ENCODE results near the gene MYF6.

The MYF6 gene

DNA sequence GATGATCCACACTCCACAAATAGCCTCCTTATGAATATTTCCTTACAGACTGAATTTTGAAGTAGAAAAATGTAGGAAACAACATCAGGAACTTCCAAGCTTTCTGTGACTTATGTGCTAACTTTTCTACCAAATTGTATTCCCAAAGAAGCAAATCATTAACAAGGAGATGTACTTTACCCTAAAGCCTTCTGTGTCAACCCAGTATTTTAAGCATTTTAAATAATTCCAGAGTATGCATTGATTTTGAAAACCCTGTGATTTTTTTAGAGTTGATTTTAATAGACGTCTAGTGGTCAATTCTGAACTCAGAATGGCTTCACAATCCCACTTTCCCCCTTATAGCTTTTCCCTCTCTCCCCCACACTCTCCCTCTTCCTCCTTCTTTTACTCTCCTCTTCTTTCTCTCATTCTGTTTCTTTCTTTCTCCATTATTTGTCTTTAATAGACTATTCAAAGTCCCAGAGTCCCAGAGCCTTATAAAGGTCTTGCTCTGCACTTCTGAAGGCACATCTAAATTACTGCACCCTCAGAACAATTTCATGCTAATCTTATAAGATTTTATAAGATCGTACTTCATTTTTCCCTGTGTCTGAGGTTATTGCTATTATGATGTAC, 10.1 kb upstream of the MYF6 start:
- Mint-ChIP-seq H3K4me1 (ENCODE audit: low read depth) (no peaks in the 10 kb centered on the region), H3K27me3 (ENCODE audit: low read depth) (no peaks in the 10 kb centered on the region), H3K9me3 (no peaks in the 10 kb centered on the region), H3K27ac (no peak overlapping the region), H3K36me3 (ENCODE audit: low read depth) (no peaks in the 10 kb centered on the region), H3K4me3 (no peak overlapping the region)
- no peak for DNase-seq (ENCODE audit: low spot score)

GRCh38 chr12:80698256-80698655, 9.2 kb upstream of the MYF6 start:
- Mint-ChIP-seq H3K4me3 (no peak overlapping the region), H3K9me3 (no peaks in the 10 kb centered on the region), H3K27ac (no peak overlapping the region), H3K4me1 (ENCODE audit: low read depth) (peaks cover 2% of the 10 kb centered on the region), H3K27me3 (ENCODE audit: low read depth) (peaks cover under 1% of the 10 kb centered on the region), H3K36me3 (ENCODE audit: low read depth) (no peaks in the 10 kb centered on the region)
- DNase-seq (ENCODE audit: low spot score), result no peak

- peaks cover 3% of the 10 kb centered on the region for H3K4me1 Mint-ChIP-seq (ENCODE audit: low read depth)
- DNase-seq (ENCODE audit: low spot score), result no peak
- H3K27me3 Mint-ChIP-seq (ENCODE audit: low read depth), result peaks cover 3% of the 10 kb centered on the region
- no peak overlapping the region for H3K4me3 Mint-ChIP-seq
- no peaks in the 10 kb centered on the region for H3K36me3 Mint-ChIP-seq (ENCODE audit: low read depth)
- no peaks in the 10 kb centered on the region for H3K9me3 Mint-ChIP-seq
- no peak overlapping the region for H3K27ac Mint-ChIP-seq
Observed at GRCh38 chr12:80698847-80699542, 8.4 kb upstream of the MYF6 start.

- Mint-ChIP-seq H3K27ac (no peak overlapping the region), H3K4me1 (ENCODE audit: low read depth) (peaks cover 3% of the 10 kb centered on the region), H3K36me3 (ENCODE audit: low read depth) (no peaks in the 10 kb centered on the region), H3K9me3 (no peaks in the 10 kb centered on the region), H3K27me3 (ENCODE audit: low read depth) (peaks cover 3% of the 10 kb centered on the region), H3K4me3 (no peak overlapping the region)
- DNase-seq (ENCODE audit: low spot score), result no peak
Observed at GRCh38 chr12:80700327-80700726, 7.1 kb upstream of the MYF6 start.

- no peak overlapping the region for H3K4me3 Mint-ChIP-seq
- peaks cover 9% of the 10 kb centered on the region for H3K27me3 Mint-ChIP-seq (ENCODE audit: low read depth)
- H3K9me3 Mint-ChIP-seq, result no peaks in the 10 kb centered on the region
- peaks cover 3% of the 10 kb centered on the region for H3K4me1 Mint-ChIP-seq (ENCODE audit: low read depth)
- no peak for DNase-seq (ENCODE audit: low spot score)
- H3K36me3 Mint-ChIP-seq (ENCODE audit: low read depth), result no peaks in the 10 kb centered on the region
- H3K27ac Mint-ChIP-seq, result no peak overlapping the region
Observed at GRCh38 chr12:80701388-80701787, 6.0 kb upstream of the MYF6 start.

DNA sequence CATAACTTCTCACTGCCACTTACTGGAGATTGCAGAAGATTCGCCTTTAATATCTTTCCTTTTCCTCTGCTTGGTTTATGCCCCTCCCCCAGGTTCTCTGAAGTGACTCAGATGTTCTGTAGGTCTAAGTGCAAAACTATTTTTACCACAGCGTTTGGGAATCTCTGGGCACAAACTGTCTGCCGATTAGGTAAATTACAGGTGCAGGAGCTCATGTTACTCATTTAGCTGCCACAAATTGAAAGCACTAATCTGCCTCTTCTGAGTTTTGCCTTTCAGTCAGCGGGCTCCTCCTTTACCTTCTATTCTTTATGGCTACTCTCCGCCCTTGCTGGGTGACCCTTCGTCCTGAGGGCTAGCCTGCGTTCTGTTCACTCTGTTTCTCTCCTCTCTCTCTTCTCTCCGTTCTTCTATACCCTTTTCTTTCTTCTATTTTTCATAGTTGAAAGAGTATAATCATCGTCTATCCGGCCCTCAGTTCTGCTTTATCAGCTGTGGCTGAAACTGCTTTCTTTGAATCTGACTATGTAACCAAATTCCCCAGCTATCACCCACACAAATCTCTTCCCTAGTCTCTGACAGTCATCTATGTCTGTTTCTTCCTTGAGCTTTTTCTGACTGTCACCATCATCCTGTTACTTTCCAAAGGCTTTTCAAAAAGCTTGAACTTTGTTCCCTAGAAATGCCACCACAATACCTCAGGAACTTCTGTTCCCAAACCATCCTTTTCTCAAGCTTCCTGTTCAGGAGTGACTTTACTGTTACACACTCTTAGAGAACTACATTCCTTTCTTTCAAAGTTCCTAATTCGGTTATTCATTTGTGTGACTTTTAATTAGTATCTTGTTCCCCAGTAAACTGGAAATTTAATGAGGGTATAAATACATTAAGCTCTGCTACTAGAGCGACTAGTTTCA, 4.3 kb upstream of the MYF6 start:
- peaks cover 26% of the 10 kb centered on the region for H3K27me3 Mint-ChIP-seq (ENCODE audit: low read depth)
- H3K27ac Mint-ChIP-seq, result no peak overlapping the region
- no peaks in the 10 kb centered on the region for H3K9me3 Mint-ChIP-seq
- peaks cover 3% of the 10 kb centered on the region for H3K4me1 Mint-ChIP-seq (ENCODE audit: low read depth)
- no peak overlapping the region for H3K4me3 Mint-ChIP-seq
- DNase-seq (ENCODE audit: low spot score), result no peak
- H3K36me3 Mint-ChIP-seq (ENCODE audit: low read depth), result no peaks in the 10 kb centered on the region

DNA sequence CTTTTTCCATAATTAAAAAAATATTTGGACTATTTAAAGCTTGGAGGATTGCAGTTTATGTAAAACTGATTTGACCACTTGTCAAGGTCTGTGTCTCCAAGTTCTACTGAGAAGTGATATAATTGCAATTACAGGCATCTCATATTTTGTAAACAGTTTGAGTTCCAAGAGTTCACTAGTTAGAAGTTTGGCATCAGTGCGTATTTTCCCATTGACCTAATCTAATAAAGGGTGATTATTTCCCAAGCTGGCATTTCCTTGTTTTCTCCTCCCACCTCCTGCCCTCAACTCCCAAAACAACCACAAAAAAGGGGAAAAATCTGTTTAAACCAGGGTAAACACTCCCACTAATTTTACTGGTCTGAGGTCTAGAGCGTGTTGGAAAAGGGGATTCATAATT, 3.0 kb upstream of the MYF6 start:
- H3K27me3 Mint-ChIP-seq (ENCODE audit: low read depth), result peaks cover 38% of the 10 kb centered on the region
- H3K4me3 Mint-ChIP-seq, result no peak overlapping the region
- H3K36me3 Mint-ChIP-seq (ENCODE audit: low read depth), result no peaks in the 10 kb centered on the region
- no peaks in the 10 kb centered on the region for H3K9me3 Mint-ChIP-seq
- H3K27ac Mint-ChIP-seq, result no peak overlapping the region
- no peak for DNase-seq (ENCODE audit: low spot score)
- peaks cover 4% of the 10 kb centered on the region for H3K4me1 Mint-ChIP-seq (ENCODE audit: low read depth)

GRCh38 chr12:80707830-80708258, 410 bp downstream of the MYF6 start:
- Mint-ChIP-seq H3K27me3 (ENCODE audit: low read depth) (peaks cover 57% of the 10 kb centered on the region), H3K4me3 (no peak overlapping the region), H3K36me3 (ENCODE audit: low read depth) (no peaks in the 10 kb centered on the region), H3K4me1 (ENCODE audit: low read depth) (peaks cover 6% of the 10 kb centered on the region), H3K9me3 (no peaks in the 10 kb centered on the region), H3K27ac (no peak overlapping the region)
- DNase-seq (ENCODE audit: low spot score), result no peak

DNA sequence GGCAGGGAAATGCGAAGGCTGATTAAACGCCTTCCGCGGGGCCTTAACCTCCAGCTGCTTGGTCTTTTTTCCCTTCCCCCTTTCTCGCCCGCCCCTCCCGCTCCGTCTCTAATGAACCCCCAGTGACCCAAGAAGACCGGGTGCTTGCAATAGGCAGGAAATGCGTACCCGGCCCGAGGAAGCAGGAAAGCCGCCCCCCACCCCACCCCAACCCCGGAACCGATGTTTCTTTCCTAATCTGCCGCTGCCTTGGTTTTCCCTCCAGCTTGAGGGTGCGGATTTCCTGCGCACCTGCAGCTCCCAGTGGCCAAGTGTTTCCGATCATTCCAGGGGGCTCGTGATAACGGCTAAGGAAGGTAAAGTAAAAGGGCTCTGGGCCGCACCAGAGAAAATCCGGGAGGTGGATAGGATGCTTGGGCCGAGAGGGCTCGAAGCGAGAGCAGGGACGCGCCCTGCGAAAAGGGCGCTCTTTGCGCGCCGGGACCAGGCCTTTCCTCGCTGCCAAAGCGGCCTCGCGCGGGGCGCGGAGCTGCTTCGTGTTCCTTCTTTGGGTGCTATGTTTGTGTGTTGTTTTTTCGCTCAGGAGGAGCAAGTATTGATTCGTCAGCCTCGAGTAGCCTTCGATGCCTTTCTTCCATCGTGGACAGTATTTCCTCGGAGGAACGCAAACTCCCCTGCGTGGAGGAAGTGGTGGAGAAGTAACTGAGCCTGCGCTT, 983 bp downstream of the MYF6 start:
- Mint-ChIP-seq H3K4me1 (ENCODE audit: low read depth) (peaks cover 3% of the 10 kb centered on the region), H3K27ac (no peak overlapping the region), H3K36me3 (ENCODE audit: low read depth) (no peaks in the 10 kb centered on the region), H3K27me3 (ENCODE audit: low read depth) (peaks cover 58% of the 10 kb centered on the region), H3K9me3 (no peaks in the 10 kb centered on the region), H3K4me3 (peak overlapping the region; percentile 15)
- no peak for DNase-seq (ENCODE audit: low spot score)

DNA sequence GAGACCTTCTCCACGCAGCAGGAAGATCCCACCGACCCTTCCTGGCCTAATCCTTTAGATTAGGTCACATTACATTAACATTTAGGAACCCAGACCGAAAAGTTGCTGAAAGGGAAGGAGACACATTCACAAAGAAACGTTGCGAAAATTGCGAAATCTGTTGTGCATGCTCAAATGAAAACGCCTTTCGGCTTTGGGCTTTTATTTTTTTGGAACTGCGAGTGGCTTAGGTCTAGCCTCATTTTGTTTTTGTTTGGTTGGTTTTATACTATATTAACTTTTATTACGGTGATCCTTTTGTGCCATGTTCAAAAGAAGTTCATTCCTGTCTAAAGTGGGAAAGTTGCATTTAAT, 1.5 kb downstream of the MYF6 start:
- Mint-ChIP-seq H3K36me3 (ENCODE audit: low read depth) (no peaks in the 10 kb centered on the region), H3K4me3 (peak overlapping the region; percentile 15), H3K27me3 (ENCODE audit: low read depth) (peaks cover 63% of the 10 kb centered on the region), H3K27ac (no peak overlapping the region), H3K9me3 (no peaks in the 10 kb centered on the region), H3K4me1 (ENCODE audit: low read depth) (peaks cover 3% of the 10 kb centered on the region)
- no peak for DNase-seq (ENCODE audit: low spot score)

DNA sequence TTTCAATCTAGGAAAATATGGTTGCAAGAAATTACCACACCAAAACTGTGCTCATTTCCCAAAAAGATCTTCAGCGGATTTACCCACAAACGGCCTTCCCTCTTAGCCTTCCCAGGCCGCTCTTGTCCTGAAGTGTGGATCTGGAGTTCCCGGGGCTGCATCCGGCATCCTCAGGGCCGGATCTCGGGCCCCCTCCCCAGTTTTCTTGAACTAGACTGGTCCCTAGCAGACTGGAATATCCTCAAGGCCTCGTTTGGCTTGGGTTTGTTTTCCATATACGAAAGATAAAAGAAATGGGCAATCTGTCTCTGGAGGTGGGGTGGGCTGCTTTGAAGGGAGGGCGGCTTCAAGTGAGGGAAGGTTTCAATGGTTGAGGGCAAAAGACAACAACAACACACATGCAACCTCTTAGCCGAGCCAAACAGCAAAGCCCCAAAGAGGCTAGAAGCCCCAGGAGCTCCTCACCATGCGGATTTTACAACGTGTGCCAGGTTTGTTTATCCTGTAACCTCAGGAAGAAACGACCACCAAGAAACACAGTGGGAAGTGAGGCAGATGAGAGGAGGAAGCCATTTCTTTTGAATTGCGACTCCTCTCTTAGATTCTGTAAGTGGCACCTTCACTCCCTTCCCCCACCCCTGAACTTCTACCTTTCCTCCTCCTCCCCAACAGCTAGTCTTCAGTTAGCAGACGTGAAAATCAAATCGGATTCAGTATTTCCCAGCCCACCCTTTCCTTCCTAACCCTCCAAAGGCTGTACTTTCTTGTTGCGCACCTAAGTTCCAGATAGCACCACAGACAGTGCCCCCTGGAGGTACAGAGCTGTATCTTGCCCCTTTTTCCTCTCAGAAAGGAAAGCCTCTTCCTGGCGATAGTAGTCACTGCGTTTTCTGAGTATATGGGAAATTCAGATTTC, 2.6 kb downstream of the MYF6 start:
- DNase-seq (ENCODE audit: low spot score), result no peak
- H3K4me3 Mint-ChIP-seq, result no peak overlapping the region

GRCh38 chr12:80710727-80711449, 3.5 kb downstream of the MYF6 start:
- Mint-ChIP-seq H3K4me3 (no peak overlapping the region), H3K4me1 (ENCODE audit: low read depth) (peaks cover 3% of the 10 kb centered on the region), H3K27ac (no peak overlapping the region), H3K36me3 (ENCODE audit: low read depth) (no peaks in the 10 kb centered on the region), H3K27me3 (ENCODE audit: low read depth) (peaks cover 78% of the 10 kb centered on the region), H3K9me3 (no peaks in the 10 kb centered on the region)
- DNase-seq (ENCODE audit: low spot score), result no peak

More for the DNA sequence above, 2.6 kb downstream of the MYF6 start:
- H3K27ac Mint-ChIP-seq, result no peak overlapping the region
- peaks cover 74% of the 10 kb centered on the region for H3K27me3 Mint-ChIP-seq (ENCODE audit: low read depth)
- H3K9me3 Mint-ChIP-seq, result no peaks in the 10 kb centered on the region
- H3K4me1 Mint-ChIP-seq (ENCODE audit: low read depth), result peaks cover 3% of the 10 kb centered on the region
- no peaks in the 10 kb centered on the region for H3K36me3 Mint-ChIP-seq (ENCODE audit: low read depth)
